ENCODE measurements around the gene PYROXD2.

PYROXD2 gene

DNA sequence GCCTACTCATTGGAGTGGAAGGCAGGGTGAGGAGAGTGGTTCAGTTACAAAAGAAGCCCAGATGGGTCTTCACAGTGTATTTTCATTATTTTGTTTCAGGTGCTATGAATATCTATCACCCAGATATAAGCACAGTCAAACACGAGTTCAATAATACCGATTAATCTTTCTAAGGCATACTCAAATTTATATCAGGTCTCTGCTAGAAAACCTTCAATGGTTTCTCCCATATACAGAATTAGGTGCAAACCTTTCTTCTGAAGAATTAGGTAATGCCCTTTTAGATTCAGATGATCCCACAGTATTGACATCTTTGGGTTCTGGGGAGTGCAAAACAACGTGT, 46.5 kb upstream of the PYROXD2 start:
- Histone ChIP-seq H3K36me3 (ENCODE audit: insufficient read depth, low read length) (no peaks in the 10 kb centered on the region), H3K4me3 (ENCODE audit: low read depth in 1 of 2, low read length in 2 of 2) (no peak overlapping the region), H3K9me3 (ENCODE audit: insufficient read depth, low read length, severe bottlenecking) (no peaks in the 10 kb centered on the region), H3K4me2 (ENCODE audit: insufficient read depth, low read length) (no peak overlapping the region), H4K20me1 (ENCODE audit: insufficient read depth, low read length) (no peaks in the 10 kb centered on the region), H3K27ac (ENCODE audit: low read length) (no peak overlapping the region), H2AFZ (ENCODE audit: low read depth, low read length) (no peak overlapping the region), H3K9ac (ENCODE audit: low read depth, low read length) (no peak overlapping the region), H3K27me3 (ENCODE audit: insufficient read depth, low read length, poor library complexity) (peaks cover 20% of the 10 kb centered on the region), H3K4me1 (ENCODE audit: insufficient read depth, low read length) (no peaks in the 10 kb centered on the region), H3K79me2 (ENCODE audit: insufficient read depth, low read length) (no peaks in the 10 kb centered on the region)
- TF ChIP-seq, protein P1, sequence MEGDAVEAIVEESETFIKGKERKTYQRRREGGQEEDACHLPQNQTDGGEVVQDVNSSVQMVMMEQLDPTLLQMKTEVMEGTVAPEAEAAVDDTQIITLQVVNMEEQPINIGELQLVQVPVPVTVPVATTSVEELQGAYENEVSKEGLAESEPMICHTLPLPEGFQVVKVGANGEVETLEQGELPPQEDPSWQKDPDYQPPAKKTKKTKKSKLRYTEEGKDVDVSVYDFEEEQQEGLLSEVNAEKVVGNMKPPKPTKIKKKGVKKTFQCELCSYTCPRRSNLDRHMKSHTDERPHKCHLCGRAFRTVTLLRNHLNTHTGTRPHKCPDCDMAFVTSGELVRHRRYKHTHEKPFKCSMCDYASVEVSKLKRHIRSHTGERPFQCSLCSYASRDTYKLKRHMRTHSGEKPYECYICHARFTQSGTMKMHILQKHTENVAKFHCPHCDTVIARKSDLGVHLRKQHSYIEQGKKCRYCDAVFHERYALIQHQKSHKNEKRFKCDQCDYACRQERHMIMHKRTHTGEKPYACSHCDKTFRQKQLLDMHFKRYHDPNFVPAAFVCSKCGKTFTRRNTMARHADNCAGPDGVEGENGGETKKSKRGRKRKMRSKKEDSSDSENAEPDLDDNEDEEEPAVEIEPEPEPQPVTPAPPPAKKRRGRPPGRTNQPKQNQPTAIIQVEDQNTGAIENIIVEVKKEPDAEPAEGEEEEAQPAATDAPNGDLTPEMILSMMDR (IDR thresholded peaks at IDR 0.05; ENCODE audit: borderline replicate concordance, extremely low read depth, low read length, poor library complexity, severe bottlenecking) = no peak
- TF ChIP-seq EZH2 (IDR thresholded peaks at IDR 0.05; ENCODE audit: borderline replicate concordance, low read depth, low read length, severe bottlenecking) = no peak
- no peak for DNase-seq
- no peak for ATAC-seq (ENCODE audit: insufficient read depth, low read depth)

DNA sequence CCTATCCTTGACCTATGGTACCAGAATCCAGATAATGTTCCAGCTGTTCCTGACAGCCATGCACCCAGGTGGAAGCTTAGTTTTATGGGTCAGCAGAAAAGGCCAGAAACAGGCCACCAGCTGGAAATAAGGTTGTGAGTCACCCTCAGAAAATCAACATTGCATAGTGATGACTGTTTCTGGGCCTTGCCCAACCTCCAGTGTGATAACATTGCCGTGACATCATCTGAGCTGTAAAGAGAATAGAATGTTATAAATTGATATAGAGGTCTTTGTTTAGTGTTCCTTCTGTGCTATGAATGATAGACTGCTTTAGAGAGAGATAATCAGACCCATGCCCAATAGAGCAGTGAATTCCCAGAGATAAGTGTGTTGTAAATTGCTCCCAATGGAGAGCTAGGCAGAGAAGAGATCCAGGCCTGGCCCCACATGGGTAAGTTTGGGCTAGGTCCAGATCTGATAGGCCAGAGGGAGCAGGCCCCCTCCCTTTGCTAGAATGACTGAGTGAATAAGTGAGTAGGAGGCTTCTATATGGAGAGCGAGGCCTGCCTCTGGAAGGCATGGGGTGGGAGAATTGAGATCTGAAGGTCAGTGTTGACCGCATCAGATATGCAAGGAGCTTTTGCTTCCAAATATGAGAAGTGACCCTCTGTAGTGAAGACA, 46.0 kb upstream of the PYROXD2 start:
- H3K4me2 ChIP-seq (ENCODE audit: insufficient read depth, low read length) = no peak overlapping the region
- no peak overlapping the region for H2AFZ ChIP-seq (ENCODE audit: low read depth, low read length)
- no peak for ATAC-seq (ENCODE audit: insufficient read depth, low read depth)
- H3K27me3 ChIP-seq (ENCODE audit: insufficient read depth, low read length, poor library complexity) = peaks cover 20% of the 10 kb centered on the region
- TF ChIP-seq EZH2 (IDR thresholded peaks at IDR 0.05; ENCODE audit: borderline replicate concordance, low read depth, low read length, severe bottlenecking) = no peak
- TF ChIP-seq, protein P1 (IDR thresholded peaks at IDR 0.05; ENCODE audit: borderline replicate concordance, extremely low read depth, low read length, poor library complexity, severe bottlenecking) = no peak
- no peak overlapping the region for H3K9ac ChIP-seq (ENCODE audit: low read depth, low read length)
- H3K36me3 ChIP-seq (ENCODE audit: insufficient read depth, low read length) = no peaks in the 10 kb centered on the region
- H3K27ac ChIP-seq (ENCODE audit: low read length) = no peak overlapping the region
- no peaks in the 10 kb centered on the region for H4K20me1 ChIP-seq (ENCODE audit: insufficient read depth, low read length)
- H3K4me3 ChIP-seq (ENCODE audit: low read depth in 1 of 2, low read length in 2 of 2) = no peak overlapping the region
- no peaks in the 10 kb centered on the region for H3K4me1 ChIP-seq (ENCODE audit: insufficient read depth, low read length)
- no peak for DNase-seq
- no peaks in the 10 kb centered on the region for H3K9me3 ChIP-seq (ENCODE audit: insufficient read depth, low read length, severe bottlenecking)
- H3K79me2 ChIP-seq (ENCODE audit: insufficient read depth, low read length) = no peaks in the 10 kb centered on the region

DNA sequence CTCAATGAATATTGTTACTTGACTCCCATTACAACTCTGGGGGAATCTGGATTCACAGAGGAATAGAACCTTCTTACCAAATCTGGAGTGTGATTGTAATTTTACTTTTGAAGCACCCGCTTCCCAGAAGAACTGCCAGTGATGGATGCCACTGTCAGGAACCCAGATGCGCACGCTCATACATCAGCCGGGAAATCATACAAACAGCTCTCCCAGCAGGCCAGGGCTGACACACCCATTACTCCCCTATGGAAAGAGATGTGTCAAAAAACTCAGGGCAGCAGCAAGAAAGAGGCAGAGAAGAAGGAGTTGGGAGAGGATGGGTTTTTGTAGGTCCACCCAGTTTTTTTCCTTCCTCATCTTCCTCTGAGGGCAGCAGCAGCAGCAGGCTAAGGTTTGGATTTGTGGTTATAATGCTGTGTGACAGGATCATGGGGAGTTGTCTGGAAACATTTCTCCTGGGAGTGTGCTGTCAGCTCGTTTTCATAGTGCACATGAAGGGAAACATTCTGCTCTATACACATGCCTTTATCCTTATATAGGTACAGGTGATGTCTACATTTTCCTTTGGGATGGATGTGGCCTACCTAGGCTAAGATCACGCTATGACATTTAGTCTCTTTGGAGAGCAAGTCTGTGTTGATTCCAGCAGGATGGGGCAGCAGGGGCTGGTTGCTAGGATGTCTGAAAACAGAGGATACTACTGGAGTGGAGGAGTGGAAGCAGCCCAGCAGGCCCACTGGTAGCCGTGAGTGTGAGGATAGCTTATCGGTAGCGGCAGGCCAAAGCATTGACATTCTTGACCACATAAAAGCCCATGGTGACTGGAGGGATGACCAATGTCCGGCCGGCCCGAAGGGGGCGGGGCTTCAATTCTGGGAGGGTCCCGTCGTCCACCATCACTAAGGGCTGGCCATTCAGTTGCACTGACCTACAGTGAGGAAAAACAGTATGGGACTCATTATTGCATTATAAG, 44.1 kb upstream of the PYROXD2 start:
- ATAC-seq (ENCODE audit: insufficient read depth, low read depth) (no peak), DNase-seq (no peak)
- no peak overlapping the region for H3K9ac ChIP-seq (ENCODE audit: low read depth, low read length)
- no peaks in the 10 kb centered on the region for H3K36me3 ChIP-seq (ENCODE audit: insufficient read depth, low read length)
- no peaks in the 10 kb centered on the region for H3K9me3 ChIP-seq (ENCODE audit: insufficient read depth, low read length, severe bottlenecking)
- no peaks in the 10 kb centered on the region for H3K4me1 ChIP-seq (ENCODE audit: insufficient read depth, low read length)
- H3K79me2 ChIP-seq (ENCODE audit: insufficient read depth, low read length) = no peaks in the 10 kb centered on the region
- H3K27ac ChIP-seq (ENCODE audit: low read length) = no peak overlapping the region
- H3K4me2 ChIP-seq (ENCODE audit: insufficient read depth, low read length) = no peak overlapping the region
- no peaks in the 10 kb centered on the region for H4K20me1 ChIP-seq (ENCODE audit: insufficient read depth, low read length)
- no peak overlapping the region for H2AFZ ChIP-seq (ENCODE audit: low read depth, low read length)
- H3K4me3 ChIP-seq (ENCODE audit: low read depth in 1 of 2, low read length in 2 of 2) = no peak overlapping the region
- peaks cover 14% of the 10 kb centered on the region for H3K27me3 ChIP-seq (ENCODE audit: insufficient read depth, low read length, poor library complexity)
- TF ChIP-seq EZH2 (IDR thresholded peaks at IDR 0.05; ENCODE audit: borderline replicate concordance, low read depth, low read length, severe bottlenecking) = no peak
- TF ChIP-seq, protein P1 (IDR thresholded peaks at IDR 0.05; ENCODE audit: borderline replicate concordance, extremely low read depth, low read length, poor library complexity, severe bottlenecking) = no peak
